NT2/D1 (cell line): ENCODE results near the gene RTN1.

ENCODE experiments used
- YY1 ChIP-seq: IDR thresholded peaks from 2 replicates; pipeline ENCODE4 v1.6.1; 2011; ENCODE audit not compliant: insufficient read length, insufficient read depth
- ZNF274 ChIP-seq: IDR thresholded peaks from 2 replicates; pipeline ENCODE4 v1.6.1; 2011; ENCODE audit warnings: mild to moderate bottlenecking, low read depth, low read length

DNA sequence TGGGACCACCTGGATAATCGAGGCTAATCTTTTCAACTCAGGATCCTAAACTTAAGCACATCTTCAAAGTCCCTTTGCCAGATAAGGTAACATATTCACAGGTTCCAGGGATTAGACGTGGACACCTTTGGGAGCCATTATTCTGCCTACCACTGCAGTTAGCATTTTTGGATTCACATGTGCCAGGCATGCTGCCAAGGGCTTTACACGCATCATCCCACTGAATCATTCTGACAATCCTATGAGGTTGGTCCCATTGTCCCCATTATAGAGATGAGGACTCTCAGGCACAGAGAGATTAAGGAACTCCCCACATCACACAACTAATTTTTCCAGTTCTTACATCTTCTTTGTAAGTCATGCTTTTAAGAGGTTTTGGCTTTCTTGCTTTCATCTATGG lies 34.5 kb downstream of the RTN1 start:
- TF ChIP-seq ZNF274 = no peak
- TF ChIP-seq YY1 = no peak
